Mesenteric fat pad (tissue), 1 donor: ENCODE results near the gene GORASP2. TPM values are rescaled to one million over a fixed set of nuclear protein-coding genes. Genes with fewer than 3 reads are reported as not detected.

Experiments used
- DNase-seq: peaks from one replicate; pipeline ENCODE4 v3.0.0-alpha.2; 2020; ENCODE audit warnings: low spot score
- total RNA-seq: library from RNA; stranded (reverse); fragmentation: NEBNext Ultra II Directional; extraction: Animal tissue kit (Norgen Biotek cat#: 25700); gene quantifications from one replicate; pipeline ENCODE4 v1.2.1, GENCODE V29; 2021
- donor health status: DM: yes; HTN: yes; CAD: no.

The GORASP2 gene
- total RNA-seq, 1 donor from 2014 or later = 78.2 TPM

- no peak for DNase-seq
Measured at GRCh38 chr2:170965446-170966225, 36.6 kb downstream of the GORASP2 start.

- no peak for DNase-seq
Measured at GRCh38 chr2:170966648-170967396, 37.8 kb downstream of the GORASP2 start.

GRCh38 chr2:170967553-170967952 lies 38.5 kb downstream of the GORASP2 start:
- no peak for DNase-seq

- no peak for DNase-seq
Measured at GRCh38 chr2:170968205-170969003, 39.4 kb downstream of the GORASP2 start.

- no peak for DNase-seq
Measured at GRCh38 chr2:170969030-170969429, 40.0 kb downstream of the GORASP2 start.

GRCh38 chr2:170969872-170970496 lies 40.9 kb downstream of the GORASP2 start:
- no peak for DNase-seq

- no peak for DNase-seq
Measured at GRCh38 chr2:170971071-170971470, 42.0 kb downstream of the GORASP2 start.

- DNase-seq = no peak
Measured at GRCh38 chr2:170972296-170973224, 43.5 kb downstream of the GORASP2 start.

- no peak for DNase-seq
Measured at GRCh38 chr2:170973225-170973491, 44.1 kb downstream of the GORASP2 start.

GRCh38 chr2:170973492-170974303 lies 44.6 kb downstream of the GORASP2 start:
- peak; percentile 95 for DNase-seq

GRCh38 chr2:170974304-170974993 lies 45.4 kb downstream of the GORASP2 start:
- DNase-seq = no peak

GRCh38 chr2:170975127-170975942 lies 46.3 kb downstream of the GORASP2 start:
- no peak for DNase-seq

GRCh38 chr2:170975943-170976270 lies 46.9 kb downstream of the GORASP2 start:
- no peak for DNase-seq

GRCh38 chr2:170984079-170984478 lies 55.0 kb downstream of the GORASP2 start:
- DNase-seq = no peak

- no peak for DNase-seq
Measured at GRCh38 chr2:170985407-170985806, 56.4 kb downstream of the GORASP2 start.

GRCh38 chr2:170986566-170987258 lies 57.7 kb downstream of the GORASP2 start:
- DNase-seq = no peak

- no peak for DNase-seq
Measured at GRCh38 chr2:170991398-170992182, 62.5 kb downstream of the GORASP2 start.
